ENCODE results near the gene IMMP2L. TPM values are rescaled to one million over a fixed set of nuclear protein-coding genes. Genes with fewer than 3 reads are reported as not detected.

IMMP2L gene
- total and polyA plus RNA-seq, 2 of the 8 experiments (the other 6 are each of a cell fraction or from before 2014, with no cell fraction given) = 2.3 to 10.1 TPM

- Histone ChIP-seq H3K27ac (ENCODE audit: low read depth, low read length) (no peak overlapping the region), H2BK15ac (ENCODE audit: low read length) (no peak overlapping the region), H4K8ac (ENCODE audit: extremely low read depth, insufficient read depth, low read length) (no peak overlapping the region), H3K9ac (replicated peaks in 1 of 4; ENCODE audit: extremely low read depth in 1 of 4, low read depth in 3 of 4, low read length in 3 of 4) (no peak overlapping the region), H3K4me2 (ENCODE audit: insufficient read depth in 1 of 2, low read depth in 2 of 2, low read length in 2 of 2) (no peak overlapping the region), H2BK120ac (replicated peaks; ENCODE audit: low read depth, low read length) (no peak overlapping the region), H2AK5ac (ENCODE audit: low read depth, low read length) (no peak overlapping the region), H3K56ac (replicated peaks; ENCODE audit: insufficient read length, low read depth, low read length) (no peak overlapping the region), H4K91ac (replicated peaks; ENCODE audit: insufficient read length, low read length) (no peak overlapping the region), H3K18ac (ENCODE audit: extremely low read depth, low read length) (no peak overlapping the region), H3K79me2 (ENCODE audit: control insufficient read depth in 1 of 2, insufficient read depth in 2 of 2, low read length in 2 of 2) (no peaks in the 10 kb centered on the region), H2BK12ac (ENCODE audit: low read depth, low read length) (no peak overlapping the region), H3K23me2 (ENCODE audit: low read depth, low read length) (no peaks in the 10 kb centered on the region), H3K4me3 (ENCODE audit: extremely low read depth in 1 of 4, insufficient read depth in 2 of 4, low read depth in 3 of 4, low read length in 4 of 4) (no peak overlapping the region), H4K20me1 (replicated peaks in 1 of 2; ENCODE audit: control insufficient read depth in 1 of 2, insufficient read depth in 2 of 2, low read length in 2 of 2) (no peaks in the 10 kb centered on the region), H3K23ac (ENCODE audit: insufficient read length) (no peak overlapping the region), H3K9me3 (ENCODE audit: insufficient read depth in 2 of 2, low read depth in 1 of 2, low read length in 1 of 2) (no peaks in the 10 kb centered on the region), H3K4ac (replicated peaks; ENCODE audit: insufficient read length, low read depth, low read length) (no peak overlapping the region), H3K27me3 (replicated peaks in 1 of 4; ENCODE audit: control insufficient read depth in 3 of 4, extremely low read depth in 1 of 4, insufficient read depth in 3 of 4, low read length in 3 of 4) (no peaks in the 10 kb centered on the region), H3K79me1 (ENCODE audit: low read depth, low read length) (no peaks in the 10 kb centered on the region), H2BK20ac (ENCODE audit: low read length) (no peak overlapping the region), H3K14ac (ENCODE audit: insufficient read length) (no peak overlapping the region), H3K36me3 (ENCODE audit: control insufficient read depth in 2 of 4, insufficient read depth in 4 of 4, low read length in 3 of 4) (no peaks in the 10 kb centered on the region), H2BK5ac (ENCODE audit: low read depth, low read length) (no peak overlapping the region), H2AFZ (ENCODE audit: low read length) (no peak overlapping the region), H3K4me1 (replicated peaks in 1 of 4; ENCODE audit: control insufficient read depth in 3 of 4, insufficient read depth in 4 of 4, low read length in 3 of 4) (peaks cover 0 to 2% (median 0%) of the 10 kb centered on the region in 4 experiments; a peak in 1 of 7 replicates), H4K5ac (ENCODE audit: insufficient read length, low read depth, low read length) (no peak overlapping the region)
- no peak for DNase-seq (ENCODE audit: low read depth in 1 of 2, low spot score in 2 of 2)
- TF ChIP-seq SAP30 (IDR thresholded peaks at IDR 0.05; ENCODE audit: insufficient read depth, insufficient replicate concordance, low read length) = no peak
- CTCF ChIA-PET (ENCODE audit: partially characterized antibody) = no interaction called here
- POLR2A ChIA-PET (ENCODE audit: partially characterized antibody) = no interaction called here
- FAIRE-seq = no peak
- WGBS, 2 experiments (ENCODE audit: extremely low coverage in 1 of 2, insufficient coverage in 1 of 2, insufficient read length in 1 of 2, insufficient replicate concordance in 2 of 2, low coverage in 1 of 2, low lambda C conversion rate in 2 of 2, missing lambda C conversion rate in 1 of 2) = 90% methylated on average over 3 of the region's 3 CpGs; no CpG with 5 or more reads in 1 of the 2 experiments
Measured at GRCh38 chr7:111383133-111383532, 179.2 kb downstream of the IMMP2L start.

All from H1 (cell line).